Astrocyte (in vitro differentiated cells and primary cell): Measurements from ENCODE around the gene ZC3H4. TPM values are rescaled to one million over a fixed set of nuclear protein-coding genes. Genes with fewer than 3 reads are reported as not detected.

Experiments used
- DNase-seq: peaks from one replicate; pipeline ENCODE4 v3.0.0-alpha.2; 2010; ENCODE audit warnings: low read depth
- FAIRE-seq: peaks from 2 replicates; lab custom pipeline; 2011; peaks lifted over from hg19 to GRCh38; lab: Jason Lieb, UNC
- H2AFZ ChIP-seq: 2 replicates; pipeline ENCODE4 v1.6.0; 2012; ENCODE audit warnings: low read depth, low read length, inconsistent platforms
- H3K27ac ChIP-seq: 2 replicates; pipeline ENCODE4 v1.5.1; 2011; ENCODE audit warnings: low read depth, low read length, inconsistent platforms
- H3K27me3 ChIP-seq: 2 replicates; pipeline ENCODE4 v1.6.0; 2011; ENCODE audit warnings: low read length, inconsistent platforms; ENCODE audit not compliant: insufficient read depth
- H3K36me3 ChIP-seq: 2 replicates; pipeline ENCODE4 v1.5.1; 2011; ENCODE audit warnings: low read length, inconsistent platforms; ENCODE audit not compliant: insufficient read depth
- H3K4me1 ChIP-seq: 2 replicates; pipeline ENCODE4 v1.5.1; 2011; ENCODE audit warnings: low read length, inconsistent platforms; ENCODE audit not compliant: insufficient read depth
- H3K4me2 ChIP-seq: 2 replicates; pipeline ENCODE4 v1.6.0; 2012; ENCODE audit warnings: low read length, inconsistent platforms
- H3K4me3 ChIP-seq: 2 replicates; pipeline ENCODE4 v1.5.1; 2011; ENCODE audit warnings: low read depth, mild to moderate bottlenecking, low read length, inconsistent platforms; ENCODE audit not compliant: insufficient read depth
- H3K79me2 ChIP-seq: 2 replicates; pipeline ENCODE4 v1.6.0; 2012; ENCODE audit warnings: mild to moderate bottlenecking, low read length, inconsistent platforms; ENCODE audit not compliant: insufficient read depth
- H3K9ac ChIP-seq: 2 replicates; pipeline ENCODE4 v1.6.0; 2012; ENCODE audit warnings: mild to moderate bottlenecking, low read length, inconsistent platforms
- H3K9me3 ChIP-seq: 2 replicates; pipeline ENCODE4 v1.5.1; 2012; ENCODE audit warnings: low read depth, mild to moderate bottlenecking, low read length, inconsistent platforms; ENCODE audit not compliant: insufficient read depth
- H4K20me1 ChIP-seq: 2 replicates; pipeline ENCODE4 v1.6.0; 2012; ENCODE audit warnings: low read length, inconsistent platforms; ENCODE audit not compliant: insufficient read depth
- H3K27ac Mint-ChIP-seq: one replicate; pipeline ENCODE4 v1.8.0; 2021; ENCODE audit warnings: mild to moderate bottlenecking, mixed read lengths; ENCODE audit not compliant: unreplicated experiment
- H3K27me3 Mint-ChIP-seq: one replicate; pipeline ENCODE4 v1.8.0; 2021; ENCODE audit warnings: low read depth, mixed read lengths; ENCODE audit not compliant: unreplicated experiment
- H3K36me3 Mint-ChIP-seq: one replicate; pipeline ENCODE4 v1.8.0; 2021; ENCODE audit warnings: low read depth, mixed read lengths; ENCODE audit not compliant: unreplicated experiment
- H3K4me1 Mint-ChIP-seq: one replicate; pipeline ENCODE4 v1.8.0; 2021; ENCODE audit warnings: low read depth, mixed read lengths; ENCODE audit not compliant: unreplicated experiment
- H3K4me3 Mint-ChIP-seq: one replicate; pipeline ENCODE4 v1.8.0; 2021; ENCODE audit warnings: mild to moderate bottlenecking, moderate library complexity, mixed read lengths; ENCODE audit not compliant: unreplicated experiment
- H3K9me3 Mint-ChIP-seq: one replicate; pipeline ENCODE4 v1.8.0; 2021; ENCODE audit warnings: mild to moderate bottlenecking, mixed read lengths; ENCODE audit not compliant: unreplicated experiment
- EZH2 ChIP-seq: IDR thresholded peaks from 2 replicates; pipeline ENCODE4 v1.6.1; 2012; ENCODE audit warnings: mild to moderate bottlenecking, low read length, inconsistent platforms; ENCODE audit not compliant: insufficient read depth
- total RNA-seq: library from RNA; stranded (reverse); gene quantifications from 2 replicates; pipeline ENCODE4 v1.2.1, GENCODE V29; 2021
- TF ChIP-seq, protein P1 (sequence below): IDR thresholded peaks from 2 replicates; pipeline ENCODE4 v1.5.1; 2011; ENCODE audit warnings: low read depth, mild to moderate bottlenecking, inconsistent platforms, low read length, moderate library complexity; ENCODE audit not compliant: insufficient read depth

The ZC3H4 gene
- total RNA-seq, 1 donor from 2014 or later, result 42.3 TPM

DNA sequence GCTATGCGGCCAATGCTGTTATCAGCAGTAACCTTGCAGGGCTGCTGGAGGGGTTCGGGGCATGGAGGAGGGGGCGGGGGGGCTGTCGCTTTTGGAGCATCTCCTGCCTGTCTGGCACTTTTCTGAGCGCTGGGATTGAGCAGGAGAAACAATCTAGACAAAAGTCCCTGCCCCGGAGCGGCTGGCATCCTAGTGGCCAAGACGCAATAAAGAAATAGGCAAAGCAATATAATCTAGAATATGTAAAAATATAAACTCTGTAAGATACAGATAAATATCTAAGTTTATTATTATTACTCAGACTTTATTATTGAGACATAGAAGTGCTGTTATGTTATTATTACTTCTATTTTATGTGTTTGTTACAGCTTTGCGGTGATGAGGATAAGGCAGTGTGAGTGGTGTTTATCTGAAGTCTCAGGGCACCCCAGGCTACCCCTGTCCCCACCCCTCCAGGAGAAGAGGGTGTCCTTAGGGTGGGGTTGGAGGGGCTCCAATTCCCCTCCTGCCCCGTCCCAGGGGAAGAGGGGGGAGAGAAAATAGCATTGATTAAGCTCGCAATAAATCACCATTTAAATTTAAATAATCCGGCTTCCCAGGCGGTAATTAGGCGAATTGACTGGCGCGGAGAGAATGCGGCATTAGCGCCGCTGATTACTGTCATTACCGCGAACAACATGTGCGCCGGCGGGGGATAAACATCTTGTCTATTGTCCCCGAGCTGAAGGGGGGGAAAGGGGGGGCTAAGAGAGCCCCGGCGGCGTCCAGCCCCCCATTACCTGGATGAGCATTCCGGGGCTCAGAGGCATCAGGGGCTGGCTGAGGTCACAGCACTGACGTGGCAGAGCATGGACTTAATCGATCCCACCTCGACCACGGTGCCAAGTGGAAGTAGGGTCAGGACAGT, 90.8 kb downstream of the ZC3H4 start:
- Histone ChIP-seq H4K20me1 (peaks cover 5% of the 10 kb centered on the region), H3K36me3 (no peaks in the 10 kb centered on the region), H3K27me3 (peaks cover 42% of the 10 kb centered on the region), H3K9me3 (no peaks in the 10 kb centered on the region), H3K4me2 (no peak overlapping the region), H3K79me2 (no peaks in the 10 kb centered on the region), H3K4me3 (no peak overlapping the region), H3K9ac (no peak overlapping the region), H3K4me1 (peaks cover 8% of the 10 kb centered on the region), H3K27ac (no peak overlapping the region), H2AFZ (no peak overlapping the region)
- Mint-ChIP-seq H3K9me3 (no peaks in the 10 kb centered on the region), H3K27me3 (peaks cover 44% of the 10 kb centered on the region), H3K4me1 (peaks cover 1% of the 10 kb centered on the region), H3K36me3 (no peaks in the 10 kb centered on the region), H3K4me3 (no peak overlapping the region), H3K27ac (peak overlapping the region; percentile 62)
- TF ChIP-seq, protein P1, sequence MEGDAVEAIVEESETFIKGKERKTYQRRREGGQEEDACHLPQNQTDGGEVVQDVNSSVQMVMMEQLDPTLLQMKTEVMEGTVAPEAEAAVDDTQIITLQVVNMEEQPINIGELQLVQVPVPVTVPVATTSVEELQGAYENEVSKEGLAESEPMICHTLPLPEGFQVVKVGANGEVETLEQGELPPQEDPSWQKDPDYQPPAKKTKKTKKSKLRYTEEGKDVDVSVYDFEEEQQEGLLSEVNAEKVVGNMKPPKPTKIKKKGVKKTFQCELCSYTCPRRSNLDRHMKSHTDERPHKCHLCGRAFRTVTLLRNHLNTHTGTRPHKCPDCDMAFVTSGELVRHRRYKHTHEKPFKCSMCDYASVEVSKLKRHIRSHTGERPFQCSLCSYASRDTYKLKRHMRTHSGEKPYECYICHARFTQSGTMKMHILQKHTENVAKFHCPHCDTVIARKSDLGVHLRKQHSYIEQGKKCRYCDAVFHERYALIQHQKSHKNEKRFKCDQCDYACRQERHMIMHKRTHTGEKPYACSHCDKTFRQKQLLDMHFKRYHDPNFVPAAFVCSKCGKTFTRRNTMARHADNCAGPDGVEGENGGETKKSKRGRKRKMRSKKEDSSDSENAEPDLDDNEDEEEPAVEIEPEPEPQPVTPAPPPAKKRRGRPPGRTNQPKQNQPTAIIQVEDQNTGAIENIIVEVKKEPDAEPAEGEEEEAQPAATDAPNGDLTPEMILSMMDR, result no peak
- peak; percentile 72 for TF ChIP-seq EZH2
- no peak for DNase-seq
- no peak for FAIRE-seq

DNA sequence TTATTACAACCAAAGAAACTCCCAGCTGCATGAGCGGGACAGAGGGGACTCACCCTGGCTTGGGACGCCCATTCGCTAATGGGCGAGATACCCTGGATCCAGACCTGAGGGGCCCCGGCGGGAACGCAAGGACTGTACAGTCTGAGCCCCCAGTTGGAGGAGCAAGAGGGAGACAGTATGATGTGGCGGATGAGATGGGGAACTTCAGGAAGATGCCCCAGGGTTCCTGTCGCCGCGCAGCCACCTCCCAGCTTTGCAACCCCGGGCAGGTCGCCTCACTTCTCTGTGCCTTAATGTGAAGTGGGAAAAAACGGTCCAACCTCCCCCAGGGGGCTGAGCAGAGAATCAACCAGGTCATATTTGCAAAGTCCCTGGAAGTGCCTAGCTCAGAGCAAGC, 91.4 kb downstream of the ZC3H4 start:
- peaks cover 42% of the 10 kb centered on the region for H3K27me3 Mint-ChIP-seq

More for the DNA sequence above, 91.4 kb downstream of the ZC3H4 start:
- Mint-ChIP-seq H3K4me1 (peaks cover 1% of the 10 kb centered on the region), H3K36me3 (no peaks in the 10 kb centered on the region), H3K27ac (no peak overlapping the region), H3K4me3 (no peak overlapping the region), H3K9me3 (no peaks in the 10 kb centered on the region)
- Histone ChIP-seq H3K4me3 (no peak overlapping the region), H3K9me3 (no peaks in the 10 kb centered on the region), H2AFZ (no peak overlapping the region), H3K27ac (no peak overlapping the region), H3K4me1 (peaks cover 8% of the 10 kb centered on the region), H3K79me2 (no peaks in the 10 kb centered on the region), H3K9ac (no peak overlapping the region), H3K27me3 (peaks cover 39% of the 10 kb centered on the region), H3K36me3 (no peaks in the 10 kb centered on the region), H4K20me1 (peaks cover 5% of the 10 kb centered on the region), H3K4me2 (no peak overlapping the region)
- no peak for DNase-seq
- FAIRE-seq, result no peak
- TF ChIP-seq, protein P1, result no peak
